GM21723 (cell line): ENCODE measurements around the gene EVX2.

Experiments
- ATAC-seq: cut with Tn5 transposase; IDR thresholded peaks from one replicate; pipeline ENCODE4 v1.9.1; 2021; ENCODE audit warnings: mild to moderate bottlenecking, moderate library complexity; ENCODE audit not compliant: unreplicated experiment

EVX2 gene

GRCh38 chr2:176122052-176122682, 38.4 kb upstream of the EVX2 start:
- no peak for ATAC-seq

DNA sequence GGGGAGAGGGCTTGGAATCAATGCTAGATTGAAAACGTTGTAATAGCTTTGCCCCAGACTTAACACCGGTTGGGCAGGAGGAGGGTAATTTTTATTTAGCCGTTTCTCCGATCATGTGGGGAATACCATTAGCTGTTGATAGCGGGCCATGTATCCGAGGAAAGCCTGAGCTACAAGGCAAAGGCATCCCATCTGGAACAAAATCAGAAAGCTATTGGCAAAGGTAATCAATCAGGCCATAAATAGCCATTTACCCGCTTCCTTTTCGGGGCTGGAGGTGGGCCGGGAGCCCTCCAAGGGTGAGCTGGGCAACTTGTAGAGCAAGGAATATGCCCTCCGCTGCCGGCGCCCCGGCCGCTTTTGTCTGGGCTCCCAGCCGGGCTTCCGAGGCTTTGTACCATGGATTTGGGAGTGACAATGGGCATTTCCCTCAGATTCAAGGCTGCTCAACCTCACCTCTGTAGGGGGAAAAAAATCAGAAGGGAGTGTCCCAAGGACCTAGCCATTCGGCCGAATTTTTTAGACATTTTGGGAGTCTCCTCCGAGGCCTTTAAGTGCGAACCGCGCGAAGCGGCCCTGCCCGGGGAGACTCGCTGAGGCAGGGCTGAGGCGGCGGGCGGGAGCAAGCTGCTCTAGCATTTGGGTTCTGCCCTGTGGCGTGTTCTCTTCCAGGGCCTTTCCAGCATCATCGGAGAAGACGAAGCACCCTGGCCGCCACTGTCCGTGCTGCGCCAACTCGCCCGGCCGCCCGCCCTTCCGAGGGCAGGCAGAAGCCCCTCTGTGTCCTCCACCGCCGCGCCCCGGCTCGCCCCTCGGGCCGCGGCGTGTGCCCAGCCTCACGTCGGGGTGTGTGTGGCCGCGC, 37.7 kb upstream of the EVX2 start:
- no peak for ATAC-seq

DNA sequence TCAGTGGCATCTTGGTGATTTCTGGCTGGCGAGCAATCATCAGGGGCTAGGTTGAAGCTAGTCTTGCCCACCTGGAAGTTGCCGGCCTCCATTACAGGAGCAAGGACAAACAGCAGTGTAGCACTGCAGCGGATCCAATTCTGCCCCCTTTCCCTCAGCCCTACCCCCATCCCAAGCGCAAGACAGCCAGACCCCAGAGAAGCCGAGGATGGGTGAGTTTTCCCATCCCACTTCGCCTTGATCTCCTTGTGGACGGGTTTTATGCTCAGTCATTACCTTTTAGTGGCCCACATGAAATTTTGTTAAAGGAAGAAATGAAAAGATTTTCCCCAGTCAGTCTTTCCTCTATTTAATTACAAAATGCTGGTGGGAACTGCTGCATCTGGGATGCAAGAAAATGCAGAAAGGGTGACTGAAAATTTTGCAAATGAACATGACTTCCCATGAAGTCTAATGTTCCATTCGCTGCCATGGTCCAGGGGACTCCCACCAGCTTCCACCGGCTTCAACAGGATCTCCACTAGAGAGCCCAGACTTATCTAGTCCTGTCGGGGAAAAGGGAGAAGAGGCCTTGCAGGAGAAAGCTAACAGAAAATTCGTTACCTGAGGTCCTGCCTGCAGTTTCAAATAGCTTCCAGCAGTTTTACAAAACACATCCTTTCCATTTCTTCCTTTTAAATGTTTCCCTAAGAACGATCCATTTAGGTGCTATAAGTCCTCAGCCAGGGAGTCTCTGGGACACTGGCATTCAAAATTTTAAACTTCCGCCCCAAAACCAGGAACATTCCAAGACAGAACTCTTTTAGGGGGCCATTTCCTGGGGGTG, 36.8 kb upstream of the EVX2 start:
- ATAC-seq, result no peak

- no peak for ATAC-seq
Measured at GRCh38 chr2:176118601-176119339, 35.0 kb upstream of the EVX2 start.

DNA sequence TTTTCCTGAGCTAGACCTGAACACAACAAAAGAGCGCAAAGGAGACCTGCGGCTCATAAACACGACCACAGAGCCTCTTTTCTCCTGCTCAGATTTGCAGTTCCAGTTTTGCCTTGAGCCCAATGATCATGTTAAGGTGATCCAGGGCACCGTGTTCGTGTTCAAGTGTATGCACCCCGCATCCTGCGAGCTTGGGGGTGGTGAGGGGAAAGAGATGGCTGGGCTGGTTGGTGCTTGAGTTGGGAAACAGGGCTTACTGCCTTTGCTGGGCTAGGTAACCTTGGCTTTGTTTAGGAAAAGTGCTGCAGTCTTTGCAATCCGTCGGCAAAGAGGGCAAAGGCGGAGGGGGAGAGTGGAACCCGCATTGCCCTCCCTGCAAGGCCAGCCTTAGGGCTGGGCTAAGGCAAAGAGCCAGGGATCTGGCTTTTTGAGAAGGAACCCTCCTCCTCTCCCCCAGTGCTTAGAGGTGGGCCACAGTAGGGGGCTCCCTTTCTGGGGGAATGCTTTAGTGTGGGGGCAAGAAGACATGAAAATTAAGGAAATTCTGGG, 34.1 kb upstream of the EVX2 start:
- no peak for ATAC-seq

DNA sequence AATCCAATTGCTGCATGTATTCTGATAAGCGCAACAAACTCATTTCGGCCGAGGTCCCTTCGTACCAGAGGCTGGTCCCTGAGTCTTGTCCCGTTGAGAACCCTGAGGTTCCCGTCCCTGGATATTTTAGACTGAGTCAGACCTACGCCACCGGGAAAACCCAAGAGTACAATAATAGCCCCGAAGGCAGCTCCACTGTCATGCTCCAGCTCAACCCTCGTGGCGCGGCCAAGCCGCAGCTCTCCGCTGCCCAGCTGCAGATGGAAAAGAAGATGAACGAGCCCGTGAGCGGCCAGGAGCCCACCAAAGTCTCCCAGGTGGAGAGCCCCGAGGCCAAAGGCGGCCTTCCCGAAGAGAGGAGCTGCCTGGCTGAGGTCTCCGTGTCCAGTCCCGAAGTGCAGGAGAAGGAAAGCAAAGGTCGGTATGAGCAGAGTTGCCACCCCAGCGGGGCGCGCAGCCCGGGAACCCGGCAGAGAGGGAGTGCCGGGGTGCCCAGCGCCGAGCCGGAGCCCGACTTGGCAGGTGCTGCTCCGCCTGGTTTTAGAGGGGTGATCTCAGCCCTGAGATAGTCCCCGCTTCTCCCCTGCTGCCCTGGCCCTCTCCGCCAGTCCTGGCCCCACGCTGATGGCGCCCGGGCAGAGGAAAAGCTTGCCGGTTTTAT, 33.5 kb upstream of the EVX2 start:
- ATAC-seq, result no peak

DNA sequence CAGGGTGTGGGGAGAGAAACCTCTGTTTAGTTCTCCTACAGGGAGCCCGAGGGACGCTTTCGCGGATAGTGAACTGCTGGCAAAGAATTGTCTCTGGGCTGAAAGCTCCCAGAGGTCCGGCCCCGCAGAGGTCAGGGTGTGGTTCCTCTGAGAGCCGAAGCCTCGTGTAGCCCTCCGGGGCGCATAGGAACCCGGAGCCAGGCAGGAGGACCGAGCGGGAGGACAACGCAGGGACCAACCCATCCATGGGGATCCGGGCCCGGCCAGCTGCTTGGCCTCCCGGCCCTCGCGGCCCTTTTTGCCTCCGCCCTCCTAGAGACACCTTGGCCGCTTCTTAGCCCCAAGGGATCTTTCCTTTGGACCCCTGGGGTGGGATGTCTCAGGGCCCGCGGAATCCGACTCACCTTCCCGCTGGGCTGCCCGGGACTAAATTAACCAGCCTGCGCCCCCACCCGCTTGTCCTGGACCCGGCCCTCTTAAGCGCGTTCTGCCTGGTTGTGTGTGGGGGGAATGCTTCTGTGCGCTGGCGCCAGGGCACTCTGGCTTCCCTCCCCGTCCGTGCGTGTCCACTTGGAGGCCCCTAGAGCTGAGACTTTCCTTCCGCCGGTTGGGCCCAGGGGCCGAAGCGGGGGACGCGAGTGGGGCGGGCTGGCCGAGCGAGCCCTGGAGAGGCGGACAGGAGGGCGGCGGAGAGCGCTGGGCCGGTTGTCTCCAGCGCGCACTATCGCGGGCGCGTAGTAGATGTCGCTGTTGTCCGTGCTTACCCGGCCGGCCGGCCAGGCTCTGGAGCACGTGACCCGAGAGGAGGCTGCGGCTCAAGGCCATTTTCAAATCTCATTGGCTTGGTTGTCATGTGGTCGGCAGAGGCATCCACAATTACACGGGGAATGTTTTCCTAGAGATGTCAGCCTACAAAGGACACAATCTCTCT, 32.4 kb upstream of the EVX2 start, which contains the start of gene HOXD10:
Gene HOXD10, plus strand, starts transcription at position 896 of the 931 bp plus-strand sequence. CDS start 56 bp downstream, outside the sequence.
- no peak for ATAC-seq

DNA sequence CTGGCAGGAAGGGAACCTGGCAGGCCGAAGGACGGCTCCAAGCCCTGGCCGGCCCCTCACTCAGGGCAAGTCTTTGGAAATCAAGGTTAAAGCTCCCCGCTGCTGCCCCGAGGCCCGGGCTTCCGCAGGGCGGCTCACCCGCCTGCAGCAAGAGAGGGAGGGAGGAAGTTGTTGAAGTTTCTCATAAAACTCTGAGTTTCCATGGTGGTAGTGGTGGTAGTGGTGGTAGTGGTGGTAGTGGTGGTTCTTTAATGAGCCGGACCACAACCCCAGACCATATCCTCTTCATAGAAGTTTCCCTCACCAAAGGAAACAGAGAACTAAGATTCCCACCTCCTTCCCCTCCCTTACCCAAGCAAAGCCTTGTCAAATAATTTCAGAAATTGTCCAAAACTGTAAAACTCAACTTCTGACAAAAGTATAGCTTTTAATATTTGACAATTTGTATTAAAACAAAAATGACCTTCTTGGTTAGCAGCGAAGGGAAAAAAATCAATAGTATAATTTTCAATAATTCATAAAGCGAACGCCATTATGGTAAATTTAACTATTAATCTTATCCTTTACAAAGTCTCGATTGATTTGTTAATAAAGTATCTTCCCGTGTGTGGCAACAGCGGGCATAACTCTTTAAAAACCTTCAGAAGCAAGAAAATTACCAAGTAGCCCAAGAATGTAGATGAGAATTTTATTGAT, 31.3 kb upstream of the EVX2 start:
- no peak for ATAC-seq

- no peak for ATAC-seq
Measured at GRCh38 chr2:176114120-176114929, 30.6 kb upstream of the EVX2 start.

DNA sequence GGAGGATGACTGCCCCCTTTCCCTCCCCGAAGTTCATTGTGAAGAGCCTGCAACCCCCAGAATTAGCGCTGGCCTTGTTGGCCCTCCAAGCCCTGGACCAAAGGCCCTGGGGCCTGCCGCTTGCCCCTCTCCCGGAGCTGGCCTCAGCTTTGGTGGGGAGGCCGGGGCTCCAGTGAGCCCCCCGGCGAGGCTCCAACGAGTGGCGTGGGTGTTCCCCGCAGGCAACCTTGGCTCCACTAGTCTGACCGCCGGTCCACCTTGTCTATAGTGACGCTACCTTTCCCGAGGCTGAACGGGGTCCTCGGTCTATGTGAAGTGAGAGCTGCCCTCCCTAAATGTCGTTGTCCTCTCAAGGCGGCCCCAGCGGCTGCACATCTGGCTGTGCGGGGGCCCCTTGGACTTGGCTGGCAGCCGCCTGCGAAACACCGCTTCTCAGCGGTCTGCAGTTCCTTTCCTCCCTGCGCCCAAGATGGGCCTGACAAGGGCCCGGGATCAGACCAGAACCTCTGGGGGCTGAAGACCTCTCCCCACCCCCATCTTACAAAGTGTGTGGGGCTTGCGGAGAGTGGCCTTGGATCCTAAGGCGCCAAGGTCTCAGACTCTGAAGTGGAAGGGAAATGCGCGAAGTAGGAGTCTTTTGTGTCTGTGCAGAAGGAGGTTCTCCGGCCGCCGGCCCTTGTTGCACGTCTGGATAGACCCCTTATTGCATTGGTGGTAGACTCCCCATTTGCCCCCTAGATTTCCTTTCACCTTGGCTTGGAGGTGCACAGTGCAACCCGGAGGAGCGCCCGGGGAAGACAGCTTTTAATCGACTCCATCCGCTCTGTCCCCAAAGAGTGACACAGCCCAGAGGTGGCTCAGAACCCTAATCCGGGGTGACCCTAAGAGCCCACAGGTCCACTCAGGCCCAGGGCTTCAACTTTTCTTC, 28.9 kb upstream of the EVX2 start:
- no peak for ATAC-seq

GRCh38 chr2:176111846-176112374, 28.1 kb upstream of the EVX2 start:
- no peak for ATAC-seq

DNA sequence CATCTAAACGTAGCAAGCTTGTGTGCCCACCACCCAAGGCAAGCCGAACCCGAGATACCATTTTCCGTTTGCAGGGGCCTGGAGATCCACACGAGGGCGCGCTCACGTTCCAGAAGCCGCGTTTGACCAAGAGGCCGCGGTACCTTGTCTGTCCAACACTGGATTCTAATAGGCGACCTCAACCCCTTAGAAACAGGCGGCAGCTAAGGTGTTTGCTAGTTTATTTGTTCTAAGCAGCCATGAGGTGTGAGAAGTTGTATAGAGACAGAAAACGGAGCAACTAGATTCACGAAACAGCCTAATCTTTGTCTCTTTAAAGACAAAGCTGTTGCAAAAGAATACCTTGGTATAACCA, 27.5 kb upstream of the EVX2 start:
- no peak for ATAC-seq

GRCh38 chr2:176110415-176111308, 26.9 kb upstream of the EVX2 start:
- ATAC-seq, result no peak

DNA sequence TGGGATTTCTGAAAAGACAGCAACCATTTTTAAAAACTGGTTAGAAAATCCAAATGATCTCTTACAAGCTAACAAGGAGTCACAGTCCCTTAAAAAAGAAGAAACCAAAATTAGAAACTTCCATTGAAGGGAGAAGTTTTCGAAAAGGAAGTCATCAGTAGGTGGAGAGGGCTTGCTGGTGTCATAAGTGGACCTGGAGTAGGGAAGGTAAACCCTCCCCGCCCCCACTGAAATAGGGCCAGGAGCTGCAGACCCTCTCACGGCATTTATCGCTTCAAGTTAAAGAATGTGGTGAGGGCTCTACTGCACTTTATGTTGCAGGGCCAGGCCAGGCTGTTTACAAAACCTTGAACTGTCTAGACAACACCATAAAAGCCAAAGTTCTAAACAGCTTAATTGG, 26.2 kb upstream of the EVX2 start:
- no peak for ATAC-seq

- no peak for ATAC-seq
Measured at GRCh38 chr2:176109192-176109901, 25.6 kb upstream of the EVX2 start.
